Mucosa of rectum (tissue), 2 donors: ENCODE results near the gene NT5C2.

Source experiments
- H3K27ac ChIP-seq, 2 donors: one replicate each; pipeline ENCODE4 v1.7.0; 2013; ENCODE audit warnings: inconsistent platforms in 2 of 2, low read depth in 2 of 2, low read length in 2 of 2
- H3K27me3 ChIP-seq, 2 donors: one replicate each; pipeline ENCODE4 v1.7.0; 2013; ENCODE audit warnings: low read length in 2 of 2; ENCODE audit not compliant: control insufficient read depth in 2 of 2, insufficient read depth in 2 of 2
- H3K36me3 ChIP-seq, 2 donors: one replicate each; pipeline ENCODE4 v1.7.0; 2013; ENCODE audit warnings: low read length in 2 of 2; ENCODE audit not compliant: control insufficient read depth in 2 of 2, insufficient read depth in 2 of 2
- H3K4me1 ChIP-seq, 2 donors: one replicate each; pipeline ENCODE4 v1.7.0; 2013; ENCODE audit warnings: low read length in 2 of 2, mild to moderate bottlenecking in 1 of 2; ENCODE audit not compliant: control insufficient read depth in 2 of 2, insufficient read depth in 2 of 2
- H3K4me3 ChIP-seq, 2 donors: one replicate each; pipeline ENCODE4 v1.7.0; 2013; ENCODE audit warnings: low read length in 2 of 2
- H3K9ac ChIP-seq, 2 donors: one replicate each; pipeline ENCODE4 v1.7.0; 2013; ENCODE audit warnings: low read length in 2 of 2, low read depth in 1 of 2, mild to moderate bottlenecking in 1 of 2
- H3K9me3 ChIP-seq, 2 donors: one replicate each; pipeline ENCODE4 v1.7.0; 2013; ENCODE audit warnings: low read length in 2 of 2; ENCODE audit not compliant: control insufficient read depth in 2 of 2
- donor health status: healthy.
- donor health status: Normal muscosa, but diverticular disease.

NT5C2 gene

GRCh38 chr10:103114876-103115275 lies 78.2 kb downstream of the NT5C2 start:
- H3K4me3 ChIP-seq = no peak overlapping the region
- H3K9ac ChIP-seq = no peak overlapping the region
- H3K4me1 ChIP-seq = no peaks in the 10 kb centered on the region
- H3K36me3 ChIP-seq = peaks cover 0 to 5% of the 10 kb centered on the region in 2 donors
- H3K27ac ChIP-seq = no peak overlapping the region
- H3K27me3 ChIP-seq = no peaks in the 10 kb centered on the region
- no peaks in the 10 kb centered on the region for H3K9me3 ChIP-seq

- no peaks in the 10 kb centered on the region for H3K36me3 ChIP-seq
- H3K27ac ChIP-seq = peak overlapping the region; percentile 17 to 53
- no peak overlapping the region for H3K4me3 ChIP-seq
- H3K9me3 ChIP-seq = no peaks in the 10 kb centered on the region
- no peaks in the 10 kb centered on the region for H3K27me3 ChIP-seq
- no peak overlapping the region for H3K9ac ChIP-seq
- H3K4me1 ChIP-seq = no peaks in the 10 kb centered on the region
Observed at GRCh38 chr10:103111918-103112877, 80.9 kb downstream of the NT5C2 start.

GRCh38 chr10:103111031-103111917 lies 81.8 kb downstream of the NT5C2 start:
- Histone ChIP-seq H3K9ac (no peak overlapping the region), H3K4me1 (no peaks in the 10 kb centered on the region), H3K27ac (peak overlapping the region; percentile 17 to 53), H3K4me3 (no peak overlapping the region), H3K9me3 (no peaks in the 10 kb centered on the region), H3K27me3 (no peaks in the 10 kb centered on the region), H3K36me3 (peaks cover 3 to 4% of the 10 kb centered on the region in 2 donors)

- no peaks in the 10 kb centered on the region for H3K4me1 ChIP-seq
- H3K36me3 ChIP-seq = peaks cover 8 to 11% of the 10 kb centered on the region in 2 donors
Observed at GRCh38 chr10:103110407-103110806, 82.7 kb downstream of the NT5C2 start.

GRCh38 chr10:103109821-103110220 lies 83.3 kb downstream of the NT5C2 start:
- Histone ChIP-seq H3K27ac (no peak overlapping the region), H3K9ac (no peak overlapping the region), H3K27me3 (no peaks in the 10 kb centered on the region), H3K9me3 (no peaks in the 10 kb centered on the region), H3K4me1 (no peaks in the 10 kb centered on the region), H3K4me3 (no peak overlapping the region), H3K36me3 (peaks cover 11 to 13% of the 10 kb centered on the region in 2 donors)

More at GRCh38 chr10:103110407-103110806, 82.7 kb downstream of the NT5C2 start:
- Histone ChIP-seq H3K4me3 (no peak overlapping the region), H3K27ac (no peak overlapping the region), H3K9me3 (no peaks in the 10 kb centered on the region), H3K27me3 (no peaks in the 10 kb centered on the region), H3K9ac (no peak overlapping the region)

GRCh38 chr10:103106539-103106938 lies 86.5 kb downstream of the NT5C2 start:
- no peaks in the 10 kb centered on the region for H3K27me3 ChIP-seq
- peaks cover 21 to 32% of the 10 kb centered on the region in 2 donors for H3K36me3 ChIP-seq
- no peaks in the 10 kb centered on the region for H3K4me1 ChIP-seq
- H3K4me3 ChIP-seq = no peak overlapping the region
- H3K9ac ChIP-seq = no peak overlapping the region
- H3K27ac ChIP-seq = no peak overlapping the region
- H3K9me3 ChIP-seq = no peaks in the 10 kb centered on the region

- Histone ChIP-seq H3K9ac (no peak overlapping the region), H3K4me1 (no peaks in the 10 kb centered on the region), H3K4me3 (no peak overlapping the region), H3K27me3 (no peaks in the 10 kb centered on the region), H3K27ac (no peak overlapping the region), H3K9me3 (no peaks in the 10 kb centered on the region), H3K36me3 (peaks cover 24 to 39% of the 10 kb centered on the region in 2 donors)
Observed at GRCh38 chr10:103105462-103105861, 87.6 kb downstream of the NT5C2 start.

GRCh38 chr10:103104721-103105120 lies 88.4 kb downstream of the NT5C2 start:
- H3K9me3 ChIP-seq = no peaks in the 10 kb centered on the region
- no peak overlapping the region for H3K27ac ChIP-seq
- H3K9ac ChIP-seq = no peak overlapping the region
- peaks cover 28 to 46% of the 10 kb centered on the region in 2 donors for H3K36me3 ChIP-seq
- no peaks in the 10 kb centered on the region for H3K27me3 ChIP-seq
- no peaks in the 10 kb centered on the region for H3K4me1 ChIP-seq
- H3K4me3 ChIP-seq = no peak overlapping the region

- Histone ChIP-seq H3K9ac (no peak overlapping the region), H3K36me3 (peaks cover 33 to 48% of the 10 kb centered on the region in 2 donors), H3K27ac (no peak overlapping the region), H3K9me3 (no peaks in the 10 kb centered on the region), H3K27me3 (no peaks in the 10 kb centered on the region), H3K4me3 (no peak overlapping the region), H3K4me1 (no peaks in the 10 kb centered on the region)
Observed at GRCh38 chr10:103103989-103104388, 89.1 kb downstream of the NT5C2 start.

GRCh38 chr10:103102195-103102594 lies 90.9 kb downstream of the NT5C2 start:
- no peaks in the 10 kb centered on the region for H3K27me3 ChIP-seq
- H3K4me1 ChIP-seq = no peaks in the 10 kb centered on the region
- H3K36me3 ChIP-seq = peaks cover 46 to 57% of the 10 kb centered on the region in 2 donors
- no peak overlapping the region for H3K9ac ChIP-seq
- H3K27ac ChIP-seq = no peak overlapping the region
- H3K9me3 ChIP-seq = no peaks in the 10 kb centered on the region
- H3K4me3 ChIP-seq = no peak overlapping the region
